Prostate gland (tissue), 2 donors: ENCODE measurements around the gene GLP2R.

Source experiments
- POLR2A ChIP-seq: fragments of 450-650 bp; IDR thresholded peaks from one replicate; pipeline ENCODE4 v1.6.1; 2016; ENCODE audit warnings: antibody characterized with exemption, mild to moderate bottlenecking
- POLR2AphosphoS5 ChIP-seq: sonication (generic); formaldehyde crosslinking; IDR thresholded peaks from one replicate; pipeline ENCODE4 v1.6.1; 2017; ENCODE audit warnings: antibody characterized with exemption
- TF ChIP-seq, protein P1 (sequence below), 4 experiments: fragments of 200-600 bp in 2 of 4; fragments of 450-650 bp in 2 of 4; sonication (generic) in 2 of 4; IDR thresholded peaks; 1 replicate in 3 of 4; 2 replicates in 1 of 4; pipeline ENCODE4 v1.5.1; 2016 to 2019; ENCODE audit warnings: antibody characterized with exemption in 4 of 4, mild to moderate bottlenecking in 2 of 4, moderate library complexity in 2 of 4

DNA sequence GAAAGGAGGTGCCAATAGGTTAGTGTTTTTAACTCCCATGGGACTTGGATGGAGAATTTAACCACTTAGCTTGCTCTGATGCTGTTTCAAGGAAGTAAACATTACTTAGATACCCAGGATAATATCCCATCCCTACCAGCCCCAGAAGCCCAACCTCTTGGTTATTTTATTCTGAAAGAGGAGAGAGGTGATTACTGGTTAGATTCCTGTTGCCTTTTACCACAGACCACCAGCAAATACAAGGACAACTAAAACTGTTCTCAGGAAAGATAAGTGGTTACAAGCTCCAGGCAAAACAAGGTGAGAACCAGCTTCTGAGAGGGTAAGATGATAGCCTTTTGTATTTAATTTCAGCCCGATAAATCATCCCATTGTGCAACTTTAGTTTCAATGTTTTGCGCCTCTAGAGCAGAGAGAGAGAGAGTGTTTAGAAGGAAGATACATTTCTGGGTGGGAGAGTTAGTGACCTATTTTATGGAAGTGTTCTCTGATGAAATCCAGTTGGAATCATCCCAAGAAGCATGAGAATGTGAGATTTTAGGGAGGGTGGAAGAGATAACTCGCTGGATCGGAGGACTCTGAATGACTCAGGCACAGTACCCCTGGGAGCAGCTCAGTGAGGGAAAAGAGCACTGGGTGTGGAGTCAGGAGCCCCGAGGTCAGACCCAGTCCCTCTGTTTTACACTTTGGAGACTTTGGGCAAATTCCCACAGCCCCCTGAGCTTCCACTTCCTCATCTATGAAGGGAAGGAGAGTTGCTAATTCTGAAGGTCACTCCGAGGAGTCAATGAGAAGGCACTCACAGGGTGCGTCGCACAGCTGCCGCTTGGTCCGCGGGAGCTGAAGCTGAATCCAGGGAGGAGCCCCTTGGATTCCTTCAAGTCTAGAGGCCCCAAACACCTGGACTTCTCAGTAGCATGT lies 12.1 kb downstream of the GLP2R start:
- TF ChIP-seq, protein P1, sequence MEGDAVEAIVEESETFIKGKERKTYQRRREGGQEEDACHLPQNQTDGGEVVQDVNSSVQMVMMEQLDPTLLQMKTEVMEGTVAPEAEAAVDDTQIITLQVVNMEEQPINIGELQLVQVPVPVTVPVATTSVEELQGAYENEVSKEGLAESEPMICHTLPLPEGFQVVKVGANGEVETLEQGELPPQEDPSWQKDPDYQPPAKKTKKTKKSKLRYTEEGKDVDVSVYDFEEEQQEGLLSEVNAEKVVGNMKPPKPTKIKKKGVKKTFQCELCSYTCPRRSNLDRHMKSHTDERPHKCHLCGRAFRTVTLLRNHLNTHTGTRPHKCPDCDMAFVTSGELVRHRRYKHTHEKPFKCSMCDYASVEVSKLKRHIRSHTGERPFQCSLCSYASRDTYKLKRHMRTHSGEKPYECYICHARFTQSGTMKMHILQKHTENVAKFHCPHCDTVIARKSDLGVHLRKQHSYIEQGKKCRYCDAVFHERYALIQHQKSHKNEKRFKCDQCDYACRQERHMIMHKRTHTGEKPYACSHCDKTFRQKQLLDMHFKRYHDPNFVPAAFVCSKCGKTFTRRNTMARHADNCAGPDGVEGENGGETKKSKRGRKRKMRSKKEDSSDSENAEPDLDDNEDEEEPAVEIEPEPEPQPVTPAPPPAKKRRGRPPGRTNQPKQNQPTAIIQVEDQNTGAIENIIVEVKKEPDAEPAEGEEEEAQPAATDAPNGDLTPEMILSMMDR (IDR thresholded peaks at IDR 0.05): no peak
- peak; percentile 28 for TF ChIP-seq POLR2AphosphoS5
- TF ChIP-seq POLR2A: no peak
